H1 (cell line): Measurements from ENCODE around the gene COA3. TPM values are rescaled to one million over a fixed set of nuclear protein-coding genes. Genes with fewer than 3 reads are reported as not detected.

Experiments used
- CTCF ChIA-PET: fragments of 300-600 bp; sonication (Branson Sonifier 250); formaldehyde crosslinking; loops from one replicate; lab custom pipeline; 2021; ENCODE audit not compliant: partially characterized antibody; lab: Charles Lee
- POLR2A ChIA-PET: fragments of 300-600 bp; sonication (Branson Sonifier 250); formaldehyde crosslinking; loops from one replicate; lab custom pipeline; 2021; ENCODE audit warnings: inconsistent platforms; ENCODE audit not compliant: partially characterized antibody; lab: Charles Lee
- DNase-seq, 2 experiments: peaks; one replicate each; pipeline versions ENCODE4 v3.0.0 to v3.0.0-alpha.2; 2010 to 2022; ENCODE audit warnings: low spot score in 2 of 2, low read depth in 1 of 2, mixed read lengths in 1 of 2
- FAIRE-seq: peaks from 2 replicates; lab custom pipeline; 2011; peaks lifted over from hg19 to GRCh38; lab: Jason Lieb, UNC
- H2AFZ ChIP-seq: 2 replicates; pipeline ENCODE4 v1.8.1; 2012; ENCODE audit warnings: low read length, inconsistent platforms
- H2AK5ac ChIP-seq: 2 replicates; pipeline ENCODE4 v1.6.1; 2013; ENCODE audit warnings: low read depth, low read length
- H2BK120ac ChIP-seq: replicated peaks from 2 replicates; pipeline ENCODE3; 2013; ENCODE audit warnings: low read depth, low read length, inconsistent platforms
- H2BK12ac ChIP-seq: 2 replicates; pipeline ENCODE4 v1.6.1; 2013; ENCODE audit warnings: low read depth, low read length
- H2BK15ac ChIP-seq: 2 replicates; pipeline ENCODE4 v1.6.1; 2013; ENCODE audit warnings: low read length
- H2BK20ac ChIP-seq: 2 replicates; pipeline ENCODE4 v1.6.1; 2013; ENCODE audit warnings: low read length
- H2BK5ac ChIP-seq: 2 replicates; pipeline ENCODE4 v1.6.1; 2013; ENCODE audit warnings: low read depth, low read length
- H3K14ac ChIP-seq: 2 replicates; pipeline ENCODE4 v1.6.1; 2013; ENCODE audit warnings: inconsistent platforms; ENCODE audit not compliant: insufficient read length
- H3K18ac ChIP-seq: 2 replicates; pipeline ENCODE4 v1.6.1; 2013; ENCODE audit warnings: low read length; ENCODE audit errors: extremely low read depth
- H3K23ac ChIP-seq: 2 replicates; pipeline ENCODE4 v1.6.1; 2013; ENCODE audit warnings: inconsistent platforms; ENCODE audit not compliant: insufficient read length
- H3K23me2 ChIP-seq: 2 replicates; pipeline ENCODE4 v1.6.1; 2013; ENCODE audit warnings: low read depth, low read length
- H3K27ac ChIP-seq: 2 replicates; pipeline ENCODE4 v1.6.1; 2011; ENCODE audit warnings: low read depth, low read length, inconsistent platforms
- H3K27me3 ChIP-seq, 4 experiments: replicated peaks in 1 of 4; 1 replicate in 1 of 4; 2 replicates in 3 of 4; pipeline versions ENCODE4 v1.6.1 to v1.8.1; 2011 to 2013; ENCODE audit warnings: low read length in 3 of 4, mild to moderate bottlenecking in 3 of 4, inconsistent platforms in 2 of 4, mixed read lengths in 2 of 4, moderate library complexity in 1 of 4; ENCODE audit not compliant: control insufficient read depth in 3 of 4, insufficient read depth in 3 of 4; ENCODE audit errors: extremely low read depth in 1 of 4
- H3K36me3 ChIP-seq, 4 experiments: 2 replicates each; pipeline versions ENCODE4 v1.6.1 to v1.8.1; 2011 to 2013; ENCODE audit warnings: mild to moderate bottlenecking in 4 of 4, low read length in 3 of 4, moderate library complexity in 2 of 4, control low read depth in 1 of 4, inconsistent platforms in 1 of 4; ENCODE audit not compliant: insufficient read depth in 4 of 4, control insufficient read depth in 2 of 4
- H3K4ac ChIP-seq: replicated peaks from 2 replicates; pipeline ENCODE3; 2013; ENCODE audit warnings: low read length, low read depth, mixed read lengths, inconsistent platforms; ENCODE audit not compliant: insufficient read length
- H3K4me1 ChIP-seq, 4 experiments: replicated peaks in 1 of 4; 1 replicate in 1 of 4; 2 replicates in 3 of 4; pipeline versions ENCODE4 v1.6.1 to v1.8.1; 2011 to 2013; ENCODE audit warnings: low read length in 3 of 4, inconsistent platforms in 2 of 4, mixed read lengths in 1 of 4; ENCODE audit not compliant: insufficient read depth in 4 of 4, control insufficient read depth in 3 of 4
- H3K4me2 ChIP-seq, 2 experiments: 2 replicates each; pipeline versions ENCODE4 v1.6.1 to v1.8.1; 2011 to 2013; ENCODE audit warnings: low read depth in 2 of 2, low read length in 2 of 2, control low read depth in 1 of 2, inconsistent platforms in 1 of 2, mild to moderate bottlenecking in 1 of 2; ENCODE audit not compliant: insufficient read depth in 1 of 2
- H3K4me3 ChIP-seq, 4 experiments: fragments of 200-600, 300-600 bp in 1 of 4; sonication (generic), shearing (Covaris generic), sonication (Bioruptor Twin) in 1 of 4; 2 replicates each; pipeline versions ENCODE4 v1.5.1 to v1.8.1; 2011 to 2016; ENCODE audit warnings: low read length in 4 of 4, low read depth in 3 of 4, control low read depth in 2 of 4, inconsistent platforms in 2 of 4, mild to moderate bottlenecking in 2 of 4, mixed read lengths in 1 of 4, moderate library complexity in 1 of 4; ENCODE audit not compliant: insufficient read depth in 2 of 4; ENCODE audit errors: extremely low read depth in 1 of 4
- H3K56ac ChIP-seq: replicated peaks from 2 replicates; pipeline ENCODE3; 2013; ENCODE audit warnings: low read depth, mild to moderate bottlenecking, mixed read lengths, low read length, inconsistent platforms; ENCODE audit not compliant: insufficient read length
- H3K79me1 ChIP-seq: 2 replicates; pipeline ENCODE4 v1.6.1; 2013; ENCODE audit warnings: low read depth, low read length, control low read depth
- H3K79me2 ChIP-seq, 2 experiments: 2 replicates each; pipeline versions ENCODE4 v1.6.1 to v1.8.1; 2012 to 2013; ENCODE audit warnings: low read length in 2 of 2, mild to moderate bottlenecking in 2 of 2, inconsistent platforms in 1 of 2; ENCODE audit not compliant: insufficient read depth in 2 of 2, control insufficient read depth in 1 of 2
- H3K9ac ChIP-seq, 4 experiments: replicated peaks in 1 of 4; 1 replicate in 1 of 4; 2 replicates in 3 of 4; pipeline versions ENCODE4 v1.6.1 to v1.8.1; 2011 to 2013; ENCODE audit warnings: low read depth in 3 of 4, low read length in 3 of 4, control low read depth in 2 of 4, mild to moderate bottlenecking in 2 of 4, moderate library complexity in 2 of 4, inconsistent platforms in 1 of 4; ENCODE audit errors: extremely low read depth in 1 of 4
- H3K9me3 ChIP-seq, 2 experiments: 2 replicates each; pipeline versions ENCODE4 v1.6.1 to v1.8.1; 2012 to 2013; ENCODE audit warnings: mild to moderate bottlenecking in 2 of 2, moderate library complexity in 2 of 2, control low read depth in 1 of 2, inconsistent platforms in 1 of 2, low read depth in 1 of 2, low read length in 1 of 2, mixed read lengths in 1 of 2; ENCODE audit not compliant: insufficient read depth in 2 of 2
- H4K20me1 ChIP-seq, 2 experiments: replicated peaks in 1 of 2; 2 replicates each; pipeline versions ENCODE3 to v1.8.1; 2011 to 2013; ENCODE audit warnings: inconsistent platforms in 2 of 2, low read length in 2 of 2, mild to moderate bottlenecking in 1 of 2; ENCODE audit not compliant: insufficient read depth in 2 of 2, control insufficient read depth in 1 of 2
- H4K5ac ChIP-seq: 2 replicates; pipeline ENCODE4 v1.6.1; 2013; ENCODE audit warnings: low read length, low read depth, mixed read lengths, inconsistent platforms; ENCODE audit not compliant: insufficient read length
- H4K8ac ChIP-seq: 2 replicates; pipeline ENCODE4 v1.8.0; 2013; ENCODE audit warnings: mild to moderate bottlenecking, moderate library complexity, low read length, inconsistent platforms; ENCODE audit not compliant: insufficient read depth; ENCODE audit errors: extremely low read depth
- H4K91ac ChIP-seq: replicated peaks from 2 replicates; pipeline ENCODE3; 2013; ENCODE audit warnings: low read length, mixed read lengths, inconsistent platforms; ENCODE audit not compliant: insufficient read length
- SIX5 ChIP-seq: IDR thresholded peaks from 2 replicates; pipeline ENCODE4 v1.6.1; 2011; ENCODE audit warnings: mild to moderate bottlenecking, low read depth, low read length
- WGBS, 2 experiments: shearing (Covaris generic) in 1 of 2; methylation state at CpG; one replicate each; pipeline versions ENCODE4 v1.1.6 to v1.1.7; 2013 to 2015; ENCODE audit warnings: low lambda C conversion rate in 2 of 2, mixed read lengths in 2 of 2, inconsistent platforms in 1 of 2, low coverage in 1 of 2, missing lambda C conversion rate in 1 of 2; ENCODE audit not compliant: insufficient replicate concordance in 2 of 2, insufficient coverage in 1 of 2, insufficient read length in 1 of 2; ENCODE audit errors: extremely low coverage in 1 of 2, missing lambda C conversion rate in 1 of 2; 5-methylcytosine and 5-hydroxymethylcytosine counted together
- polyA plus RNA-seq, 7 experiments: library from polyadenylated mRNA; depleted of rRNA in 3 of 7; stranded (reverse) in 5 of 7; unstranded in 2 of 7; fragments of >200 nt in 5 of 7; fragments of 200-250 nt in 2 of 7; gene quantifications; 1 replicate in 5 of 7; 2 replicates in 1 of 7; 4 replicates in 1 of 7; pipeline versions ENCODE4 v1.2.1 to v1.2.3, GENCODE V29; 2011 to 2013; ENCODE audit warnings: missing spikeins in 2 of 7, mixed read lengths in 2 of 7
- total RNA-seq: library from RNA; stranded (reverse); fragmentation: NEBNext Ultra II Directional; extraction: Animal tissue kit (Norgen Biotek cat#: 25700); gene quantifications from 2 replicates; pipeline ENCODE4 v1.2.1, GENCODE V29; 2021

The COA3 gene
- total and polyA plus RNA-seq, 2 of the 8 experiments (the other 6 are each of a cell fraction or from before 2014, with no cell fraction given), result 68.4 to 143 TPM

GRCh38 chr17:42784811-42785592 lies 13.5 kb downstream of the COA3 start:
- Histone ChIP-seq H2BK15ac (no peak overlapping the region), H3K4me2 (no peak overlapping the region), H2AFZ (no peak overlapping the region), H2AK5ac (no peak overlapping the region; the same call in none of the 2 replicates), H3K23me2 (peaks cover 9% of the 10 kb centered on the region), H2BK5ac (no peak overlapping the region), H3K23ac (no peak overlapping the region), H3K4me1 (peaks cover 0 to 13% (median 7%) of the 10 kb centered on the region in 4 experiments; a peak in 6 of 7 replicates), H2BK12ac (no peak overlapping the region; the same call in 1 of the 2 replicates), H3K18ac (no peak overlapping the region), H4K8ac (no peak overlapping the region), H3K4me3 (no peak overlapping the region), H3K79me1 (no peaks in the 10 kb centered on the region), H2BK120ac (no peak overlapping the region), H3K56ac (no peak overlapping the region), H3K27ac (no peak overlapping the region), H2BK20ac (no peak overlapping the region), H4K20me1 (no peaks in the 10 kb centered on the region), H3K14ac (no peak overlapping the region), H4K5ac (no peak overlapping the region), H3K9ac (no peak overlapping the region), H3K4ac (no peak overlapping the region), H3K36me3 (no peaks in the 10 kb centered on the region), H3K27me3 (peaks cover 6 to 26% (median 19%) of the 10 kb centered on the region in 4 experiments), H3K9me3 (no peaks in the 10 kb centered on the region), H4K91ac (no peak overlapping the region), H3K79me2 (no peaks in the 10 kb centered on the region)
- POLR2A ChIA-PET, result interaction anchor here (1.8 kb wide), 1 partner anchor 9 kb away, joined by 6 read pairs; no protein-coding TSS in a partner anchor
- 92% methylated on average over 49 of the region's 52 CpGs; no CpG with 5 or more reads in 1 of the 2 experiments for WGBS, 2 experiments
- CTCF ChIA-PET, result interaction anchor here (0.9 to 1.6 kb wide), 4 partner anchors 10 to 35 kb away, joined by 3 to 7 read pairs (median 4); no protein-coding TSS in a partner anchor
- no peak for TF ChIP-seq SIX5
- DNase-seq, result no peak
- no peak for FAIRE-seq
